Activated CD8-positive, alpha-beta memory T cell treated with anti-CD3 and anti-CD28 coated beads for 36 hours (primary cell): ENCODE results near the gene STX4. TPM values are rescaled to one million over a fixed set of nuclear protein-coding genes. Genes with fewer than 3 reads are reported as not detected.

Experiments
- CTCF ChIA-PET: fragments of 350-600 bp; sonication (Branson Sonifier 250); formaldehyde crosslinking; loops from one replicate; lab custom pipeline; 2021; ENCODE audit warnings: antibody characterized with exemption; lab: Charles Lee
- POLR2A ChIA-PET: fragments of 350-600 bp; sonication (Branson Sonifier 250); formaldehyde crosslinking; loops from one replicate; lab custom pipeline; 2021; ENCODE audit warnings: antibody characterized with exemption; lab: Charles Lee
- total RNA-seq, 2 experiments: library from RNA; stranded (reverse); gene quantifications; one replicate each; pipeline ENCODE4 v1.2.3, GENCODE V29; 2021

The STX4 gene
- total RNA-seq, 2 experiments from 2014 or later, result 40.0 to 41.2 TPM

GRCh38 chr16:31074814-31075183 lies 41.4 kb downstream of the STX4 start:
- ChIA-PET CTCF (interaction anchor here (1.4 to 1.6 kb wide), 2 partner anchors 19 to 67 kb away, joined by 3 to 8 read pairs; partner anchors contain the start of gene VKORC1), POLR2A (interaction anchor here (0.8 to 2.0 kb wide), 8 partner anchors 10 to 384 kb away, joined by 3 to 11 read pairs (median 8); partner anchors contain the start of genes ARMC5, FUS, HSD3B7 and KAT8)

GRCh38 chr16:31076319-31076718 lies 43.0 kb downstream of the STX4 start:
- CTCF ChIA-PET, result interaction anchor here (0.9 kb wide), 1 partner anchor 232 kb away, joined by 3 read pairs; no protein-coding TSS in a partner anchor
- POLR2A ChIA-PET, result no interaction called here

GRCh38 chr16:31077024-31077423 lies 43.7 kb downstream of the STX4 start:
- POLR2A ChIA-PET, result no interaction called here
- CTCF ChIA-PET, result no interaction called here

GRCh38 chr16:31077592-31078396 lies 44.4 kb downstream of the STX4 start:
- CTCF ChIA-PET, result no interaction called here
- POLR2A ChIA-PET, result no interaction called here

GRCh38 chr16:31078597-31079341 lies 45.4 kb downstream of the STX4 start:
- POLR2A ChIA-PET, result no interaction called here
- CTCF ChIA-PET, result interaction anchor here (0.8 kb wide), 1 partner anchor 17 kb away, joined by 3 read pairs; no protein-coding TSS in a partner anchor

- ChIA-PET POLR2A (no interaction called here), CTCF (interaction anchor here (0.8 kb wide), 1 partner anchor 16 kb away, joined by 3 read pairs; no protein-coding TSS in a partner anchor)
Measured at GRCh38 chr16:31079342-31079944, 46.1 kb downstream of the STX4 start.

GRCh38 chr16:31080035-31080629 lies 46.8 kb downstream of the STX4 start:
- ChIA-PET POLR2A (no interaction called here), CTCF (interaction anchor here (0.8 kb wide), 1 partner anchor 15 kb away, joined by 3 read pairs; no protein-coding TSS in a partner anchor)

GRCh38 chr16:31080756-31081419 lies 47.5 kb downstream of the STX4 start:
- ChIA-PET POLR2A (no interaction called here), CTCF (no interaction called here)

GRCh38 chr16:31081428-31082351 lies 48.3 kb downstream of the STX4 start:
- POLR2A ChIA-PET, result no interaction called here
- CTCF ChIA-PET, result no interaction called here

GRCh38 chr16:31082368-31083045 lies 49.1 kb downstream of the STX4 start:
- CTCF ChIA-PET, result no interaction called here
- POLR2A ChIA-PET, result no interaction called here

GRCh38 chr16:31083081-31083480 lies 49.7 kb downstream of the STX4 start:
- CTCF ChIA-PET, result no interaction called here
- POLR2A ChIA-PET, result no interaction called here

- ChIA-PET POLR2A (no interaction called here), CTCF (no interaction called here)
Measured at GRCh38 chr16:31083556-31083955, 50.2 kb downstream of the STX4 start.

GRCh38 chr16:31083981-31084380 lies 50.6 kb downstream of the STX4 start:
- ChIA-PET CTCF (interaction anchor here (1.1 kb wide), 1 partner anchor 38 kb away, joined by 4 read pairs; no protein-coding TSS in a partner anchor), POLR2A (interaction anchor here (1.2 kb wide), 1 partner anchor 10 kb away, joined by 4 read pairs; the partner anchor contains the start of genes ZNF646 and ZNF668)

GRCh38 chr16:31084584-31085302 lies 51.4 kb downstream of the STX4 start:
- ChIA-PET POLR2A (interaction anchor here (1.2 kb wide), 1 partner anchor 11 kb away, joined by 4 read pairs; the partner anchor contains the start of genes ZNF646 and ZNF668), CTCF (interaction anchor here (1.1 kb wide), 1 partner anchor 39 kb away, joined by 4 read pairs; no protein-coding TSS in a partner anchor)

GRCh38 chr16:31085411-31085810 lies 52.1 kb downstream of the STX4 start:
- CTCF ChIA-PET, result interaction anchor here (1.1 kb wide), 1 partner anchor 39 kb away, joined by 4 read pairs; no protein-coding TSS in a partner anchor

More at GRCh38 chr16:31085411-31085810, 52.1 kb downstream of the STX4 start:
- POLR2A ChIA-PET, result no interaction called here
